Activated naive CD8-positive, alpha-beta T cell treated with anti-CD3 and anti-CD28 coated beads, Interleukin-2, amount 10 ng/mL, durations not matched to agents 7 days and 5 days (primary cell): ENCODE data around the gene SLC9A9. TPM values are rescaled to one million over a fixed set of nuclear protein-coding genes. Genes with fewer than 3 reads are reported as not detected.

Experiments used
- ATAC-seq: fragments of 150-1000 bp; cut with Tn5 transposase; one replicate; pipeline ENCODE4 v1.10.0; 2021; ENCODE audit warnings: low read depth, moderate library complexity
- POLR2A ChIA-PET: fragments of 350-600 bp; sonication (Branson Sonifier 250); formaldehyde crosslinking; loops from one replicate; lab custom pipeline; 2021; ENCODE audit warnings: antibody characterized with exemption; lab: Charles Lee
- DNase-seq: peaks from one replicate; pipeline ENCODE4 v3.0.0; 2021
- H3K27ac Mint-ChIP-seq: one replicate; pipeline ENCODE4 v1.8.0; 2022; ENCODE audit warnings: mild to moderate bottlenecking, mixed read lengths
- H3K27me3 Mint-ChIP-seq: one replicate; pipeline ENCODE4 v1.8.0; 2022; ENCODE audit warnings: mild to moderate bottlenecking, moderate library complexity, mixed read lengths
- H3K36me3 Mint-ChIP-seq: one replicate; pipeline ENCODE4 v1.8.0; 2021; ENCODE audit warnings: mild to moderate bottlenecking, mixed read lengths
- H3K4me1 Mint-ChIP-seq: one replicate; pipeline ENCODE4 v1.8.0; 2021; ENCODE audit warnings: mixed read lengths
- H3K4me3 Mint-ChIP-seq: one replicate; pipeline ENCODE4 v1.8.0; 2022; ENCODE audit warnings: mild to moderate bottlenecking, moderate library complexity, mixed read lengths
- H3K9me3 Mint-ChIP-seq: one replicate; pipeline ENCODE4 v1.8.0; 2021; ENCODE audit warnings: mixed read lengths
- total RNA-seq, 2 experiments: library from RNA; stranded (reverse); gene quantifications; one replicate each; pipeline ENCODE4 v1.2.3, GENCODE V29; 2021

Gene SLC9A9
- total RNA-seq, 2 experiments from 2014 or later, result 9.9 to 13.2 TPM

GRCh38 chr3:143352850-143353550, 495.3 kb downstream of the SLC9A9 start:
- DNase-seq, result no peak
- no peaks in the 10 kb centered on the region for H3K27me3 Mint-ChIP-seq
- H3K9me3 Mint-ChIP-seq, result peaks cover 3% of the 10 kb centered on the region
- no peaks in the 10 kb centered on the region for H3K36me3 Mint-ChIP-seq
- peaks cover 8% of the 10 kb centered on the region for H3K4me1 Mint-ChIP-seq
- no peak for ATAC-seq
- no peak overlapping the region for H3K27ac Mint-ChIP-seq
- H3K4me3 Mint-ChIP-seq, result no peak overlapping the region
- POLR2A ChIA-PET, result no interaction called here

- no peak overlapping the region for H3K27ac Mint-ChIP-seq
- no peaks in the 10 kb centered on the region for H3K27me3 Mint-ChIP-seq
- no peak for DNase-seq
- no peak overlapping the region for H3K4me3 Mint-ChIP-seq
- no peak for ATAC-seq
- no peaks in the 10 kb centered on the region for H3K36me3 Mint-ChIP-seq
- no peaks in the 10 kb centered on the region for H3K9me3 Mint-ChIP-seq
- POLR2A ChIA-PET, result no interaction called here
- H3K4me1 Mint-ChIP-seq, result peaks cover 8% of the 10 kb centered on the region
Measured at GRCh38 chr3:143351895-143352608, 496.2 kb downstream of the SLC9A9 start.

- Mint-ChIP-seq H3K4me3 (no peak overlapping the region), H3K4me1 (peaks cover 8% of the 10 kb centered on the region), H3K9me3 (no peaks in the 10 kb centered on the region), H3K27me3 (no peaks in the 10 kb centered on the region), H3K36me3 (no peaks in the 10 kb centered on the region), H3K27ac (no peak overlapping the region)
- no peak for DNase-seq
- POLR2A ChIA-PET, result no interaction called here
- ATAC-seq, result no peak
Measured at GRCh38 chr3:143351354-143351753, 496.9 kb downstream of the SLC9A9 start.

GRCh38 chr3:143349455-143349854, 498.8 kb downstream of the SLC9A9 start:
- Mint-ChIP-seq H3K27me3 (no peaks in the 10 kb centered on the region), H3K4me1 (peaks cover 12% of the 10 kb centered on the region), H3K36me3 (peaks cover 5% of the 10 kb centered on the region), H3K9me3 (peaks cover 5% of the 10 kb centered on the region), H3K4me3 (no peak overlapping the region), H3K27ac (no peak overlapping the region)
- POLR2A ChIA-PET, result no interaction called here
- ATAC-seq (no peak), DNase-seq (no peak)

- Mint-ChIP-seq H3K27me3 (no peaks in the 10 kb centered on the region), H3K27ac (no peak overlapping the region), H3K4me1 (peaks cover 14% of the 10 kb centered on the region), H3K9me3 (peaks cover 5% of the 10 kb centered on the region), H3K36me3 (peaks cover 5% of the 10 kb centered on the region), H3K4me3 (no peak overlapping the region)
- ATAC-seq, result no peak
- DNase-seq, result peak; percentile 30
- POLR2A ChIA-PET, result interaction anchor here (0.5 kb wide), 1 partner anchor 680 kb away, joined by 3 read pairs; no protein-coding TSS in a partner anchor
Measured at GRCh38 chr3:143348486-143349327, 499.6 kb downstream of the SLC9A9 start.

GRCh38 chr3:143344516-143345165, 503.6 kb downstream of the SLC9A9 start:
- ATAC-seq, result no peak

GRCh38 chr3:143343944-143344343, 504.3 kb downstream of the SLC9A9 start:
- H3K9me3 Mint-ChIP-seq, result peaks cover 7% of the 10 kb centered on the region
- H3K36me3 Mint-ChIP-seq, result peaks cover 5% of the 10 kb centered on the region
- H3K27me3 Mint-ChIP-seq, result no peaks in the 10 kb centered on the region
- no peak for ATAC-seq
- no peak overlapping the region for H3K4me3 Mint-ChIP-seq
- H3K4me1 Mint-ChIP-seq, result peaks cover 13% of the 10 kb centered on the region
- H3K27ac Mint-ChIP-seq, result no peak overlapping the region
- POLR2A ChIA-PET, result no interaction called here
- DNase-seq, result no peak

More at GRCh38 chr3:143344516-143345165, 503.6 kb downstream of the SLC9A9 start:
- peaks cover 14% of the 10 kb centered on the region for H3K4me1 Mint-ChIP-seq
- no peak for DNase-seq
- no peak overlapping the region for H3K27ac Mint-ChIP-seq
- H3K27me3 Mint-ChIP-seq, result no peaks in the 10 kb centered on the region
- peaks cover 5% of the 10 kb centered on the region for H3K36me3 Mint-ChIP-seq
- H3K9me3 Mint-ChIP-seq, result peaks cover 7% of the 10 kb centered on the region
- no peak overlapping the region for H3K4me3 Mint-ChIP-seq
- POLR2A ChIA-PET, result no interaction called here

GRCh38 chr3:143343031-143343430, 505.2 kb downstream of the SLC9A9 start:
- no peak for DNase-seq
- H3K27ac Mint-ChIP-seq, result no peak overlapping the region
- H3K4me3 Mint-ChIP-seq, result no peak overlapping the region
- no peak for ATAC-seq
- H3K36me3 Mint-ChIP-seq, result peaks cover 5% of the 10 kb centered on the region
- no peaks in the 10 kb centered on the region for H3K27me3 Mint-ChIP-seq
- peaks cover 6% of the 10 kb centered on the region for H3K4me1 Mint-ChIP-seq
- POLR2A ChIA-PET, result no interaction called here
- peaks cover 7% of the 10 kb centered on the region for H3K9me3 Mint-ChIP-seq

GRCh38 chr3:143339451-143339850, 508.8 kb downstream of the SLC9A9 start:
- no peak for DNase-seq
- ATAC-seq, result no peak
- Mint-ChIP-seq H3K4me3 (no peak overlapping the region), H3K27ac (no peak overlapping the region), H3K36me3 (no peaks in the 10 kb centered on the region), H3K27me3 (no peaks in the 10 kb centered on the region), H3K4me1 (peaks cover 2% of the 10 kb centered on the region), H3K9me3 (peaks cover 3% of the 10 kb centered on the region)
- POLR2A ChIA-PET, result no interaction called here

- H3K9me3 Mint-ChIP-seq, result peaks cover 3% of the 10 kb centered on the region
- H3K27me3 Mint-ChIP-seq, result no peaks in the 10 kb centered on the region
- POLR2A ChIA-PET, result no interaction called here
- ATAC-seq (no peak), DNase-seq (no peak)
- H3K4me3 Mint-ChIP-seq, result no peak overlapping the region
- H3K27ac Mint-ChIP-seq, result no peak overlapping the region
- no peaks in the 10 kb centered on the region for H3K4me1 Mint-ChIP-seq
- peaks cover 1% of the 10 kb centered on the region for H3K36me3 Mint-ChIP-seq
Measured at GRCh38 chr3:143337387-143337786, 510.9 kb downstream of the SLC9A9 start.

- Mint-ChIP-seq H3K4me3 (no peak overlapping the region), H3K27me3 (no peaks in the 10 kb centered on the region), H3K9me3 (peaks cover 1% of the 10 kb centered on the region), H3K27ac (no peak overlapping the region), H3K4me1 (no peaks in the 10 kb centered on the region), H3K36me3 (peaks cover 1% of the 10 kb centered on the region)
- no peak for DNase-seq
- POLR2A ChIA-PET, result no interaction called here
- no peak for ATAC-seq
Measured at GRCh38 chr3:143334231-143334630, 514.0 kb downstream of the SLC9A9 start.

- H3K9me3 Mint-ChIP-seq, result peaks cover 1% of the 10 kb centered on the region
- no peak overlapping the region for H3K27ac Mint-ChIP-seq
- no peak for ATAC-seq
- no peak for DNase-seq
- POLR2A ChIA-PET, result no interaction called here
- H3K36me3 Mint-ChIP-seq, result peaks cover 1% of the 10 kb centered on the region
- no peaks in the 10 kb centered on the region for H3K27me3 Mint-ChIP-seq
- H3K4me3 Mint-ChIP-seq, result no peak overlapping the region
- no peaks in the 10 kb centered on the region for H3K4me1 Mint-ChIP-seq
Measured at GRCh38 chr3:143333367-143333766, 514.9 kb downstream of the SLC9A9 start.

- Mint-ChIP-seq H3K4me3 (no peak overlapping the region), H3K27ac (no peak overlapping the region), H3K27me3 (no peaks in the 10 kb centered on the region), H3K36me3 (peaks cover 1% of the 10 kb centered on the region), H3K9me3 (peaks cover 2% of the 10 kb centered on the region), H3K4me1 (peaks cover 2% of the 10 kb centered on the region)
- DNase-seq, result no peak
- no peak for ATAC-seq
- POLR2A ChIA-PET, result no interaction called here
Measured at GRCh38 chr3:143332026-143332425, 516.2 kb downstream of the SLC9A9 start.
